Thyroid gland (tissue), 4 donors: ENCODE measurements around the gene ADCY1. TPM values are rescaled to one million over a fixed set of nuclear protein-coding genes. Genes with fewer than 3 reads are reported as not detected.
A peak's percentile ranks its signal among the peaks of the same experiment; 100 is the strongest.

ENCODE experiments used
- DNase-seq, 2 donors: peaks; one replicate each; pipeline ENCODE4 v3.0.0-alpha.2; 2019
- H3K27ac ChIP-seq, 3 donors: fragments of 200-600 bp; sonication (generic); 1 replicate in 2 of 3; 2 replicates in 1 of 3; pipeline ENCODE4 v1.5.1; 2016 to 2019; ENCODE audit warnings: mild to moderate bottlenecking in 1 of 3, moderate library complexity in 1 of 3
- H3K27me3 ChIP-seq: fragments of 200-600 bp; sonication (generic); one replicate; pipeline ENCODE4 v1.5.1; 2019
- H3K36me3 ChIP-seq, 2 donors: fragments of 200-600 bp; sonication (generic); one replicate each; pipeline ENCODE4 v1.5.1; 2016 to 2019
- H3K4me1 ChIP-seq, 2 donors: fragments of 200-600 bp; sonication (generic); one replicate each; pipeline ENCODE4 v1.5.1; 2017 to 2019
- H3K4me3 ChIP-seq, 3 donors: fragments of 200-600 bp; sonication (generic); replicated peaks in 1 of 3; 1 replicate in 2 of 3; 2 replicates in 1 of 3; pipeline ENCODE4 v1.5.1; 2016; ENCODE audit warnings: mild to moderate bottlenecking in 1 of 3
- H3K9me3 ChIP-seq: fragments of 200-600 bp; sonication (generic); one replicate; pipeline ENCODE4 v1.5.1; 2017
- CTCF ChIP-seq, 6 experiments: fragments of 200-600 bp in 3 of 6; fragments of 450-650 bp in 3 of 6; sonication (generic) in 3 of 6; IDR thresholded peaks; one replicate each; pipeline ENCODE4 v1.5.1; 2016 to 2019; ENCODE audit warnings: antibody characterized with exemption in 6 of 6, mild to moderate bottlenecking in 2 of 6, inconsistent platforms in 1 of 6, moderate library complexity in 1 of 6
- POLR2A ChIP-seq, 2 donors: fragments of 450-650 bp; IDR thresholded peaks; one replicate each; pipeline ENCODE4 v1.6.1; 2017; ENCODE audit warnings: antibody characterized with exemption in 2 of 2, mild to moderate bottlenecking in 2 of 2, moderate library complexity in 1 of 2
- WGBS, 2 donors: methylation state at CpG; one replicate each; pipeline ENCODE4 v1.1.5; 2017; 5-methylcytosine and 5-hydroxymethylcytosine counted together
- intact Hi-C: fragments of 100-400 bp; cut with DNase I; formaldehyde crosslinking; loops from one replicate; pipeline ENCODE4 v1.15.1; 2023
- total RNA-seq, 4 donors: library from RNA; depleted of rRNA; stranded (reverse); fragments of >200 nt; gene quantifications; one replicate each; pipeline ENCODE4 v1.2.3, GENCODE V29; 2016

ADCY1 gene
- total RNA-seq, 4 donors from 2014 or later, result 5.8 to 11.6 (median 7.7) TPM

GRCh38 chr7:45580053-45580872 is 6.1 kb downstream of the ADCY1 start:
- DNase-seq, result peak; percentile 97 to 98
- intact Hi-C loops, result no loop called here
- H3K27me3 ChIP-seq, result no peaks in the 10 kb centered on the region
- no peak overlapping the region for H3K4me3 ChIP-seq
- WGBS, 2 donors, result 46 to 59% methylated on average over 5 to 10 of the region's 16 CpGs
- no peaks in the 10 kb centered on the region for H3K9me3 ChIP-seq
- no peak for TF ChIP-seq POLR2A (IDR thresholded peaks at IDR 0.05)
- peak in 5 of 6 experiments; percentile 27 to 66 (median 41) for TF ChIP-seq CTCF (IDR thresholded peaks at IDR 0.05)
- peak overlapping the region; percentile 45 to 79 (median 62) for H3K27ac ChIP-seq
- no peaks in the 10 kb centered on the region for H3K36me3 ChIP-seq
- peaks cover 16 to 61% of the 10 kb centered on the region in 2 donors for H3K4me1 ChIP-seq

DNA sequence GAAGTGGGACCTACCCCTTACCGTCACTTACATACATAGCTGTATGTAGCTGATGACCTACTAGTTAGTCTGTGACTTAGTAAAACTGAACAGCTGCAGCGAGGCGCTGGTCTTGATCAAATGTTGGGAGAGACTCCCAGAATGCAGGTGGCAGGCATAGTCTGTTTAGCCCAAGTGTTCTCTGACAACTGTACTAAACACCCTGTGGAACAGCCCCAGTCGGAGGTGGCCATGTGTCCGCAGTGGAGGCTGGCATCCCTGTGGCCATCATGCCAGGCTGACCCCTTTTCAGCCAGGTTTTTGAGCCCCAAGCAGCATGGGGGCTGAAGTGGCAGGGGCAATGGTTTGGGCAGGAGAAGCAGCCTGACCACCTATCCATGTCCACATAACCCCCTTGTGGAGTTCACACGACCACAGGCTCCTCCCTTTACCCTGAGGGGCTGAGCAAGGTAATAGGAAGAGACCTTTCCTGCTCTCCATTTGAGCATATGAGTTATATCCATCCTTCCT is 7.2 kb downstream of the ADCY1 start:
- no peak for TF ChIP-seq POLR2A (IDR thresholded peaks at IDR 0.05)
- no peak for DNase-seq
- Histone ChIP-seq H3K36me3 (no peaks in the 10 kb centered on the region), H3K4me3 (no peak overlapping the region), H3K4me1 (peaks cover 14 to 50% of the 10 kb centered on the region in 2 donors), H3K9me3 (no peaks in the 10 kb centered on the region), H3K27ac (peak overlapping the region in 1 of 3 donors; percentile 79), H3K27me3 (no peaks in the 10 kb centered on the region)
- WGBS, 2 donors, result 81 to 83% methylated on average over 4 to 6 of the region's 6 CpGs
- intact Hi-C loops, result no loop called here

DNA sequence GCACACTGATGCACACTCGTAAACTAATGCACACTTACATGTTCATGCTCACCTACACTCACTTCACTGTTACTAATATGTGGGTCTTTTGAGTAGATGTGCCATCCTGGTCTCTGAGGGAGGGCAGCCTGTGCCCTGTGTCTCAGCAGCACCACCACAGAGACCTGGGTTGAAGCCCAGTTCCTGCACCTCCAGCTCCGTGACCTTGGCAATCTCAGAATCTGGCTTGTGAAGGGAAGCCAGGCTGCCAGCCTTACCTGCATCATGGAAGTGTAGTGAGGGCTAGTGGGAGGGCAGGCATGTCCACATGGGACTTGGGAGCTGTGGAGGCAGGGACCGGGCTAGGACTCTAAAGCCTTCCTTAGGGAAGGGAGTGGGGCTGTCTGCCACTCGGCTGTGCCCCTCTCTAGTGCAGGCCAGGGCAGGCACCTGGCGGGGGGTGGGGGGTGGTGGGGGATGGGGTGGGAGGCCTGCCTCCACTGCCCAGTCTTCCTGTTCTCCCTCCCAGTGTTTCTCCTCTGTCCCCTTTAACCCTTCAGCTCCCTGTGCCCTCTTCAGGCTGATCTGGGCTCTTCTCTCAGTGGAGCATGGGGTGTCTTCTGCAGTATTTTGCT is 8.1 kb downstream of the ADCY1 start:
- peak in 1 of 2 donors; percentile 35 for DNase-seq
- TF ChIP-seq POLR2A (IDR thresholded peaks at IDR 0.05) (no peak), CTCF (IDR thresholded peaks at IDR 0.05) (no peak)
- Histone ChIP-seq H3K27ac (no peak overlapping the region), H3K4me3 (no peak overlapping the region), H3K36me3 (no peaks in the 10 kb centered on the region), H3K4me1 (peaks cover 14 to 46% of the 10 kb centered on the region in 2 donors), H3K27me3 (no peaks in the 10 kb centered on the region), H3K9me3 (no peaks in the 10 kb centered on the region)
- 72 to 80% methylated on average over 4 to 5 of the region's 5 CpGs for WGBS, 2 donors
- intact Hi-C loops, result no loop called here

- no peak for TF ChIP-seq POLR2A (IDR thresholded peaks at IDR 0.05)
- no peak for TF ChIP-seq CTCF (IDR thresholded peaks at IDR 0.05)
- H3K27ac ChIP-seq, result no peak overlapping the region
- no peaks in the 10 kb centered on the region for H3K27me3 ChIP-seq
- peaks cover 14 to 46% of the 10 kb centered on the region in 2 donors for H3K4me1 ChIP-seq
- intact Hi-C loops, result no loop called here
- 66 to 74% methylated on average over 5 to 9 of the region's 9 CpGs for WGBS, 2 donors
- no peak for DNase-seq
- H3K4me3 ChIP-seq, result no peak overlapping the region
- H3K36me3 ChIP-seq, result no peaks in the 10 kb centered on the region
- H3K9me3 ChIP-seq, result no peaks in the 10 kb centered on the region
These were observed 8.7 kb downstream of the ADCY1 start for GRCh38 chr7:45582868-45583277.

- 68 to 86% methylated on average over 2 of the region's 2 CpGs for WGBS, 2 donors
- no peak overlapping the region for H3K4me3 ChIP-seq
- H3K27me3 ChIP-seq, result no peaks in the 10 kb centered on the region
- no peak overlapping the region for H3K27ac ChIP-seq
- H3K36me3 ChIP-seq, result no peaks in the 10 kb centered on the region
- TF ChIP-seq POLR2A (IDR thresholded peaks at IDR 0.05) (no peak), CTCF (IDR thresholded peaks at IDR 0.05) (no peak)
- peak; percentile 27 to 28 for DNase-seq
- intact Hi-C loops, result no loop called here
- H3K4me1 ChIP-seq, result peaks cover 14 to 46% of the 10 kb centered on the region in 2 donors
- H3K9me3 ChIP-seq, result no peaks in the 10 kb centered on the region
These were observed 9.1 kb downstream of the ADCY1 start for GRCh38 chr7:45583296-45583695.
